Stimulated activated CD4-positive, alpha-beta T cell treated with anti-CD3 and anti-CD28 coated beads, Interleukin-2, amount 100 ng/mL, for 48 hours (primary cell): ENCODE measurements around the gene CUL2.
"Not testable (repeated sequence)": the region's sequence is repeated elsewhere in the genome, so short reads cannot be mapped to it uniquely, and the experiment has no call there.

Experiments used
- DNase-seq, 2 donors: peaks; one replicate each; pipeline ENCODE4 v3.0.0-alpha.2; 2020

Gene CUL2

DNA sequence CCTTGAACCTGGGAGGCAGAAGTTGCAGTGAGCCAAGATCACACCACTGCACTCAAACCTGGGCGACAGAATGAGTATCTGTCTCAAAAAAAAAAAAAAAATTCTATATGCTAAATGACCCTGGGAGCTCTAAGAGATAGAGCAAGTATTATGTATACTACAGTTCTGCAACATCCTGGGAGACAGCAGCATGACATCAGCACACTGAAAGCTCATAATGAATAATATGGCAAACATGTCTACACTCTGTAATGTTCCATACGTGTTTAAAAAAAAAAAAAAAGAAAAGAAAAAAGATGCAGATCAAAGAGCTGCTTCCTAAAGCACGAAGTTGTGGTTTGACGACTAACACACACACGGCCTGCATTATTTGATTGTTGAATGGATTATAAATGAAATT, 72.5 kb downstream of the CUL2 start:
- no peak for DNase-seq

DNA sequence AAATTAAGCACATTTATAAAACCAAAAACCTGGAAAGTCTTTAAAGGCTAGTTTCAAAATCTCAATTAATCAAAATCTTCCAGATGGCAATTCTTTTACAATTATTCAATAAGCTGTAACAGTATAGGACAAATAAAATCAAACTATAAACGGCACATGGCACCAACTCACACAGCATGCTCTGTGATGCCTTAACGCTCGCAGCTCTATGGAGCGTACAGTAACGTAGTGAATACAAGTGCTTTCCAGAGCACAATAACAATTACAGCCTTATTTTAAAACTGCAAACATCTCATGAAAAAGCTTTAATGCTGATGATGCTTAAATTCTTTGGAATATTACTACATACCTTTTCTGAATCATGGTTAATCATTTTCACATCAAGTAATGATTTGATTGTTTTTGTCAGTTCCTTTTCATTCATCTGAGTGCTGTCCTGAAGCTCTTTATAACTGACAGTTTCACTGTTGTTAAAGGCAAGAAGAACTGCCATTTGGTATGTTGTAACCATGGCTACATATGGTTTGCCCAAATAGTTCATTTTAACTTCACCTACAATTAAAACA, 74.2 kb downstream of the CUL2 start:
- DNase-seq: no peak

DNA sequence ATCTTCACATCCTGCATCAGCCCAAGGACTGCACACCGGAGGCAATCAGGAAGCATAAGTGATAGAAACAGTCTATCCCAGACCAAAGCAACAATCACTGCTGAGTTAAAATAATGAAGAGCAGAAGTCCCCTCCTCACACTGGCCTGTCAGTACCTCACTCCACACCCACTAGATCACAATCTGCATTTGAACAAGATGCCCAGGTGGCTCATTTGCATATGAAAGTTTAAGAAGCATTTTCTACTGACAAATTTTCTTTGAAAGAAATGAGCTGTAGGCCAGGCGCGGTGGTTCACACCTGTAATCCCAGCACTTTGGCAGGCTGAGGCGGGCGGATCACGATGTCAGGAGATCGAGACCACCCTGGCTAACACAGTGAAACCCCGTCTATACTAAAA, 77.4 kb downstream of the CUL2 start:
- no peak for DNase-seq

DNA sequence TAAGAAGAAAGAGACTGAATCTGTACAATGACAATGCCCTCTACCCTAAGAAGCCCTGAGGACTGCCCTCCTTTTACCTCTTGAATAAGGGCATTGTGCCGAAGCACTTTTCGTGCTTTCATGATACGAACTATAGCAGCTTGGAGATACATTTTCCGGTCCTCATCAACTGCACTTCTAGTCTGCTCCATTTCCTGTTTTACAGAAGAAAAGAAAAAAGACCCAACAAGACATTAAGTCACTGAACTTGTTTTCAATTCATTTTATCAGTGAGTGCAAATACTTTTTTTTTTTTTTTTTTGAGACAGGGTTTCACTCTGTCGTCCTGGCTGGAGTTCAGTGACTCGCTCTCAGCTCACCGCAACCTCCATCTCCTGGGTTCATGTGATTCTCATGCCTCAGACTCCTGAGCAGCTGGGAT, 78.4 kb downstream of the CUL2 start:
- no peak for DNase-seq

DNA sequence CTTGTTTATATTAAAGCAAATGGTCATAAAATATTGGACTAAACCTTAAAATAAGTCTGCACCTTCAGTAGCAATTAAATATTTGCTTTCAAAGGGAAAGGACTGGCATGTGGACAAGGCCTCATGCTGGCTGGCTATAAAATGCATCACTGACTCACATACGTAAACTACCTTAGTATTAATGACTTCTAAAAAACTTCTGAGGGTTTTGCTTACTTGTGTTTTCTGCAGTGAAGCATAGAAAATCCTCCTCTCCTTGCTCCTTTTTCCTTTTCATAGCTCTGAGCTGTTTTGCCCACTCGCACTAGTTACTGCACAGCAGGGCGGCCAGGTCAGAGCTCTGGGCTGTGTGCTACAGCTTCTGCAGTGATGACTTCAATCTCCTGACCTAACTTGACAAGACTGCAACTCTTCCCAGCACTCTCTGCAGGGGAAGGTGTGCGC, 82.3 kb downstream of the CUL2 start:
- DNase-seq: no peak

DNA sequence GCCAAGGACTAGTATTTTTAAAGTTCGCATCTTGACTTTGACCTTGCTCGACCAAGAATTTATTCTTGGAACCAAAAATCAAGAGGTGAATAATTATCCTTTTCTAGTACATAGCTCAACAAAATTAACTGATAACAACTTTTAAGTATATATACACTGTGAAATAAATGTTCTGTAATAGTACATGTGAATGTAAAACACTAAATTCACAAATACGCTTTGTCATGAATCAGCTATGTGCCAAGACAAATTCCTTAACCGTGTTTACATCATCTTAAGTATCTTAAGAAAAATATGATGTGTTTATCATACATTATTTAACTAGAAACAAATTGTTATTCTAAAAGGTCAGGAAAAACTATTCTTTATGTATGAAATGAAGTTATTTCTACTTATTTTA, 83.3 kb downstream of the CUL2 start:
- no peak for DNase-seq

DNA sequence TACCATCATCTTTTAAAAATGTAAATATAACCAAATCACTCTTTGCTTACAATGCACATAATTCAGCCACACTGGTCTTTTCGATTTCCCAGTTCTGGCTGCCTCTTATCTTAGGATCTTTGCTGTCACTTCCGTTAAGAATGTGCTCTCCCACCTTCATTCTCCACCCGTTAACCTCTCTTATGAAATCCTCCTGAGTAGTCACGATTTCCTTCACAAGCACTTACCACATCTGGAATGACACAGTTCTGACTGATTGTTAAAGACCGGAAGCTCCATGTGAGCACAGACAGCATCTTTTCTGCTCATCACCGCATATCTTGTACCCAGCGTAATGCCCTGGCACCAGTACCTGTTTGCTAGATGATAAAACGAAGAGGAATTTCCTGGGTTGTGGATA, 84.3 kb downstream of the CUL2 start:
- DNase-seq: no peak

DNA sequence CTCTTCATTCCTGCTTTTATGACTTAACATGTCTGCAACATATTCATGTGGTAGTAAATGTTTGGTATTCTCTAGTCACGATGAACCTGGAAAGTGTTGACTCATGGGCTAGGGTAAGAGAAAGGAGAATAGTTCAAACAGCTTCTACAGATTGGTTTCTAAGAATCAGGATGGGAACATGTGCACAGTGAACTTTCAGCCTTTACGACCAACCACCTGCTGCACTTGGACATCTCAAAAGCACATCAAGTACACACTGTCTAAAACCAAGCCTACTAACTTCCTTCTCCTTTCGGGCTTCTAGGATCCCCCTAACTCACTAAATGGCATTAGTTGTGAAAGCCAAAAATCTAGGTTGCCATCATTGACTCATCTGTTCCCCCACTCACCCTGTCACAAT, 85.5 kb downstream of the CUL2 start:
- no peak for DNase-seq

DNA sequence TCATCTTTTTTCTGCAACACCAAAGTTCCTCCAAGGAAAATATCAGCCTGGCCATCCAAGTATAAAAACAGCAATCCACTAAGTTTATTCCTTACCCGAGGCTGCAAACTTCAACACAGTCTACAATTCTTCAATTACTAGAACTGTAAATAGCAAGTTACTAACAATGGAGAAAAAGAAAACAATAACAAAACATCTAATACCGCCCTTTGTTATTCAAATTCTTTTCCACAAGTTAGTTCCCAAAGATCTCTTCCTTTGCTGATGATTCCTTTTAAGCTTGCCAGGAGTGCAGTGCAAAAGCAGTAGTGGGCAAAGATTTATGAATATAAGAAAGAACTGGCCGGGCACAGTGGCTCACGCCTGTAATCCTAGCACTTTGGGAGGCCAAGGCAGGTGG, 86.2 kb downstream of the CUL2 start:
- no peak for DNase-seq

DNA sequence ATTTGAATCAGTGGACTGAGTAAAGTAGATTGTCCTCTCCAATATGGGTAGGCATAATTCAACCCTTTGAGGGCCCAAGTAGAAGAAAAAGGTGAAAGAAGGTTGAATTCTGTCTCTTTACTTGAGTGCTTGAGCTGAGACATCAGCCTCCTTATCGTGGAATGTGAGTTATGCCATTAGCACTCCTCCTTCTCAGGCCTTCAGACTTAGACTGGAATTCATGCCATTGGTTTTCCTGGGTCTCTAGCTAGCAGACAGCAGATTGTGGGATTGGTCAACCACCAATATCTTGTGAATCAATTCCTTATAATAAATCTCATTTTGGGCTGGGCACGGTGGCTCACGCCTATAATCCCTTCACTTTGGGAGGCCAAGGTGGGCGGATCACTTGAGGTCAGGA, 89.2 kb downstream of the CUL2 start:
- no peak for DNase-seq

DNA sequence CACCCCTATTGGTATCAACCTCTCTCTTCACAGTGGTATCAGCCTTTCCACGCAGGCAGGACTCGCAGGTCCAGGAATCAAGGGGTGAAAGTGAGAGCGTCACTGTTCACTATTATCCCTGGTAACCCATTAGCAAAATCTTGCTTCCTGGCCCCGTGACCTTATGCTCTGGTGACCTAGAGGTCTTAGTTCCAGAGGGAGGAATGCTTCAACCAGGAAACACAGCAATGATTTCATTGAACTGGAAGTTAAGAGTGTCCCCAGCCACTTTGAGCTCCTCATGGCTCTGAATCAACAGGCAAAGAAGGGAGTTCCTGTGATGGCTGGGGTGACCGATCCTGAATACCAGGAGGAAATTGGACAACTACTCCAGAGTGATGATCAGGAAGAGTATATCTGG, 90.6 kb downstream of the CUL2 start:
- no peak for DNase-seq

DNA sequence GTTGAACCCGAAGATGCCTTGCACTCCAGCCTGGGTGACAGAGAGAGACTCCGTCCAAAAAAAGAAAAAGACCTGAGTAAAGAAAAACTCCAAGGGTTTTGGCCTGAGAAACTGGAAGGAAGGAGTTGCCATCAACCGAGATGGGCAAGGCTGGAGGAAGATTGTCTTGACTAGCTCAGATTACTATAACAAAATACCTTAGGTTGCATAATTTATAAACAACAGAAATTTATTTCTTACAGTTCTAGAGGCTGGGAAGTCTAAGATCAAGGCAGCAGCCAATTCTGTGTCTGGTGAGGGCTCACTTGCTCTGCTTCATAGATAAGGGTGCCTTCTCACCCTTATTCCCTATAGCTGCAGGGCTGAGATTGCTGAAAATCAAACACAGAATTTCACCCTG, 91.2 kb downstream of the CUL2 start:
- no peak for DNase-seq

DNA sequence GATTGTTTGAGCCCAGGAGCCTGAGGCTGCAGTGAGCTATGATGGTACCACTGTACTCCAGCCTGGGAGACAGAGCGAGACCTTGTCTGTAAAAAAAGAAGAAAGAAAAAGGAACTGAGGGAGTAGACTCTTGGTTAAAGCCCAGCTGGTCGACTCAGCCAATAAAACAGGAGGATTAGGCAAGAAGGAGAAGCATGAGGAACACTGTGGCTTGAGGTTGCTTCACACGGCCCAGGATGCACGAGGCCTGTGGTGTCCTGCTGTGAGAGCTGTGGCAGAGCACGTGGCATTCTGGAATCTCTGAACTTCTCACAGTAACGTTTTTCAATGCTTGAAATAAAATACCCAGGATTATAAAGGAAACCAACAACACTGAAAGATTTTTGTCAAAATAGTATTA, 93.3 kb downstream of the CUL2 start:
- DNase-seq: no peak

DNA sequence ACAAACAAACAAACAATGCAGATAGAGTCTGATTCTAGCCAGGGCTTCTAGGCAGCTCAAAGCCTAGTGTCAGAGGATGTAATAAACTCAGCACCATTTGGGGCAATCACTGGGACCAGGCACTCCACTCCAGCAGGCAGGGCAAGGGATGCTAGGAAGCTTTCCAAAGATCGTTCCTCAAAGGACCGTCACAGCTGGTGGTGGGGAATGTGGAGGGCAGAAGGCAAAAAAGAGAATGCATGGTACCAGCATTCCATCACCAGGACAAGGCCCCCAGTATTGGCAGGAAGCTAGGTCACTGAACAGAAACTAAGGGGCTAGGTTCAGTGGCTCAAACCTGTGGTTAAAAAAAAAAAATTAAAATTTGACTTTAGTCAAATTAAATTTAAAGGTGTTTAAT, 94.2 kb downstream of the CUL2 start:
- no peak for DNase-seq

DNA sequence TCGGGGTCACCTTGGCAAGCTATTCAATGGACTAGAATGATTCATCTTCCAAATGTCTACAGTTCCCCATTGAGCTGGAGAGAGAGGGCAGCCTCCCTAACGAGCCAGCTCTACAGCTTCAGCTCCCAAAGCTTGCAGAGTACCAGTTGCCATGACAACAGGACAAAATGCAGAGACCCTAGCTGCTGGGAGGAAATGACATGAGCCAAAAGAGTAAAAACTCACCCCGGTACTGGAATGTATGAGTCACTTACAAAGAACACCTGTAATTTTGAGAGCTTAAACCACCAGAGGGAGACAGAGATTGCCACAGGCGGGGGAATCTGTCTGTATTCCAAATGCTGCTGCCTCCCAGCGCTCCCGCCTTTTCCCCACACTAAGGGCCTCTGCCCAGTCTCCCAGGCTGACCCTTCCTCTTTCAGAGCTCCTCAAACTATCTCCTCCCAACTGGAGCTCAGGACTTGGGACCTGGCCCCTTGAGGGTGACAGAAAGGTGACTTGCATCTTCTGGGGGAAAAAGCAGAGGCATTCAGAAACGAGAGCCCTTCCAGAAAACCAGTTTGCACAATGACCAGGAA, 95.5 kb downstream of the CUL2 start:
- DNase-seq: peak; percentile 26 to 28

DNA sequence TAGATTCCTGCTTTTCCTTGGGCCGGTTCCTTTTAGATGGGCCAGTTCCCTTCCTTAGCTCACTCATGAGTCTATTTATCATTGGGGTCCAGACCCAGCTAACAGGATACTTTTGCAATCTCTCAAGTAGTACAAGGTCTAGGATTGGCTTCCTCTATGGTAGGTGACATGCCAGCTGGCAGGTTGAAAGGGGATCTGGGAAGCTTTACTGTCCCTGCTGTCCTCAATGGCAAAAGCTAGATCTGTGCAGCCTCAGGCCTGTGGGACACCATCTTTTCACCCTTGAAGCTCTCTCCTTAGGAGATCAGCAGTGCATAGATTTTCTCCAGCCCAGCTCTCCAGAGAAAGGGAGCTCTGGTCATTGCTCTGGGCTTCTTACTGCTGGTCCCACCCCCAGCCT, 96.4 kb downstream of the CUL2 start:
- DNase-seq: no peak

DNA sequence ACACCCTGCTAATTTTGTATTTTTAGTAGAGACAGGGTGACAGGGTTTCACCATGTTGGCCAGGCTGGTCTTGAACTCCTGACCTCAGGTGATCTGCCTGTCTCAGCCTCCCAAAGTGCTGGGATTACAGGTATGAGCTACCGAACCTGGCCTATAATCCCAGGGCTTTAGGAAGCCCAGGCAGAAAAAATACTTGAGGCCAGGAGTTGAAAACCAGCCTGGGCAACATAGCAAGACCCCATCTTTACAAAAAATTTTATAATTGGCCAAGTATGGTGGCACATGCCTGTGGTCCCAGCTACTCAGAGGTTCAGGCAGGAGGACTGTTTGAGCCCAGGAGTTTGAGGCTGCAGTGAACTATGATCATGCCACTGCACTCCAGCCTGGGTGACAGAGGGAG, 99.0 kb downstream of the CUL2 start:
- DNase-seq: not testable (repeated sequence)

DNA sequence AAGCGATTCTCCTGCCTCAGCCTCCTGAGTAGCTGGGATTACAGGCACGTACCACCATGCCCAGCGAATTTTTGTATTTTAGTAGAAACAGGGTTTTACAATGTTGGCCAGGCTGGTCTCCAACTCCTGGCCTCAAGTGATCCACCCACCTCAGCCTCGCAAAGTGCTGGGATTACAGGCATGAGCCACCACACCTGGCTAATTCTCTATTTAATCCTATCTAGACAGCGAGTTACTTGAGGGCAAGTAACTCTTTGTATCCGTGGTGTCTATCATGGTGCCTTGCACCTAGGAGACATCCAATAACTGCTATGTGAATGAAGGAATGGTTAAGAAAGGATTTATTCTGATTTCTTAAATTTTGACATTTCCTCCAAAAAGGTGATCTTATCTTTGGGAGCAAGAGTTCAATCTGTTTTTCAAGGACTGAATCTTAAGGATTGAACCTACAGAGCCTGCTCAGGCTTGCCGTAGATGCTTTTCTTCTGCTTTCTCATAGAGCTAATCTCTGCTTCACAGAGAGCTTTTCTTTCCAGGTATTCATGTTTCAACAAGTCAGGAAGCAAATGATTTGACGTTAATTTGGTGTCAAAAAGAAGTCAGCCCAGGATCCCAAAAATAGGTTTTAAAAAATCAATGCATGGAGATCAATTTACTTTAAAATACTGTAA, 101.6 kb downstream of the CUL2 start:
- DNase-seq: no peak

DNA sequence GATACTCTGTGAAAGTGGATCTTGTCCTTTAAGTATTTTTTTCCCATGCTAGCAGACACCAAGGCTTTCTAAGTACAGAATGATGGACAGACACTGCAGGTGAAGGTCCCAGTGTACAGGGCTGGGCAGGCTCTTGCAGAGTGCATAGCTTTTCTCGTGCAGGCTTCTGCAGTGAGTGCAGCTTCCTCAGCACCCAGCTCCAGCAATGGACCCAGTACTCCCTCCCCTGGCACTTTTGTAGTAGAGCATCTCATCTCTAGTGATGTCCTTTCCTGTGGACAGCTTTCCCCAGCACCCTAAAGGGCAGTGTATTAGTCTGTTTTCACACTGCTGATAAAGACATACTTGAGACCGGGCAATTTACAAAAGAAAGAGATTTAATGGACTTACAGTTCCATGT, 104.3 kb downstream of the CUL2 start:
- no peak for DNase-seq

DNA sequence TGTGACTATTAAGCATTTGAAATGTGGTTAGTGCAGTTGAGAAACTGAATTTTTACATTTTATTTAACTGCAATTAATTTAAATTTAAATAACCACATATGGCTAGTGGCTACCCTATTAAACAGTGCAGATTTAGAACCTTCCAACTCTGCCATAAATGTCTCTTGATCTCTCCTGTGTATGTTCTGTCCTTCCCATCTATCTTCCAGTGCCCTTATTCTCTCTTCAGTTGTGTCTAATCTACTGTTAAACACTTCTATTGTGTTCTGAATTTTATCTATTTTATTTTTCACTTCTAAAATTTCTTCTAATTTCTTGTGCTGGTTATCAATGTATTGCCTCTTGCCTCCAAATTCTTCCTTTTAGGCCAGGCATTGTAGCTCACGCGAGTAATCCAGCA, 105.0 kb downstream of the CUL2 start:
- no peak for DNase-seq

DNA sequence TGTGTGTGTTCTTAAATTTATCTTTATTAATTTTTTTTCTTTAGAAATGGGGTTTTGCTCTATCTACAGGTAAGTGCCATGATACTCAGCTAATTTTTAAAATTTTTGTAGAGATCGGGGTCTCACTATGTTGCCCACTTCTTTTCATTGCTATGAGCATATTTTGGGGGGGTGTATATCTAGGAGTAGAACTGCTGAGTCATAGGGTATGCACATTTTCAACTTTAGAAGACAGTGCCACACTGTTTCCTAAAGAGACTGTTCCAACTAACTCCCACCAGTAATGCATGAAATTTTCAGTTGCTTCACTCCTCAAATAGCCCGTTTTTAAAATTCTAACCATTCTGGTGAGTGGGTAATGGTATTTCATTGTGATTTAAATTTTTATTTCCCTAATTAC, 108.3 kb downstream of the CUL2 start:
- DNase-seq: no peak

DNA sequence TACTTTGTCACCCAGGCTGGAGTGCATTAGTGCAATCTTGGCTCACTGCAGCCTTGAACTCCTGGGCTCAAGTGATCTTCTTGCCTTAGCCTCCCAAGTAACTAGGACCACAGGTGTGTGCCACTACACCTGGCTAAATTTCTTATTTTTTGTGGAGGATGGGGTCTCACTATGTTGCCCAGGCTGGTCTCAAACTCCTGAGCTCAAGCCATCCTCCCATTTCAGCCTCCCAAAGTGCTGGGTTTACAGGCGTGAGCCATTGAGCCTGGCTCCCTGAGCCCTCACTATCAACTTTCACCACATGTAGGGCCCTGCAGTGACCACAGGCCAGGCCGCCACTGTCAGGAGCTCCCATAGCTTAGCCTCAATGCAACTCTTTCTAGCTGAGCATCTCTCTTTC, 110.2 kb downstream of the CUL2 start:
- DNase-seq: no peak

DNA sequence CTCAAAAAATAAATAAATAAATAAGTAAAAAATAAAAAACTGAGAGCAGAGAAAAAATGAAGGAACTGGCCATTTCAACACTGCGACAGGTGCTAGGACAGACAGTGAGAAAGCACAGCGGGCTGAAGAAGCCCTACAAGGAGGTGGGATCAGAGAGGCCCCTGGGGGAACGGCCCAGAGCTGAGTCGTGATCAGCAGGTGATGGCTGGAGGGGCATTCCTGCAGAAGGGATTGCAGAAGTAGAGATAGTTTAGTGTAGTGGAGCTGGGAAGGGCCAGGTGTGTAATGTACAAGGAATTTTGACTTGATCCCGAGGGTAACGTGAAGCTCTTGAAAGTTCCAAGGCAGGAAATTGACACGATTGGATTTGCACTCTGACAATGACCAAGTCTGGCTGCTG, 112.1 kb downstream of the CUL2 start:
- DNase-seq: no peak

DNA sequence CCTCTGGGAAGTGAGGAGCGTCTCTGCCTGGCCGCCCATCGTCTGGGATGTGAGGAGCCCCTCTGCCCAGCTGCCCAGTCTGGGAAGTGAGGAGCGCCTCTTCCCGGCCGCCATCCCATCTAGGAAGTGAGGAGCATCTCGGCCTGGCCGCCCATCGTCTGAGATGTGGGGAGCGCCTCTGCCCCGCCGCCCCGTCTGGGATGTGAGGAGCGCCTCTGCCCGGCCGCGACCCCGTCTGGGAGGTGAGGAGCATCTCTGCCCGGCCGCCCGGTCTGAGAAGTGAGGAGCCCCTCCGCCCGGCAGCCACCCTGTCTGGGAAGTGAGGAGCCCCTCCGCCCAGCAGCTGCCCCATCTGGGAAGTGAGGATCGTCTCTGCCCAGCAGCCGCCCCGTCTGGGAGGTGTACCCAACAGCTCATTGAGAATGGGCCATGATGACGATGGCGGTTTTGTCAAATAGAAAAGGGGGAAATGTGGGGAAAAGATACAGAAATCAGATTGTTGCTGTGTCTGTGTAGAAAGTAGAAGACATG, 113.7 kb downstream of the CUL2 start:
- not testable (repeated sequence) for DNase-seq
